Activated T-cell treated with anti-CD3 and anti-CD28 coated beads, Interleukin-2, amount 50 U/mL, for 72 hours (primary cell): ENCODE measurements around the gene SLC44A1. TPM values are rescaled to one million over a fixed set of nuclear protein-coding genes. Genes with fewer than 3 reads are reported as not detected.
A peak's percentile ranks its signal among the peaks of the same experiment; 100 is the strongest.

ENCODE experiments used
- ATAC-seq, 2 donors: fragments of 150-1000 bp; cut with Tn5 transposase; replicated peaks in 1 of 2; 2 replicates each; pipeline ENCODE4 v1.10.0; 2021; ENCODE audit warnings: moderate library complexity in 2 of 2, mild to moderate bottlenecking in 1 of 2
- DNase-seq, 2 donors: peaks; one replicate each; pipeline ENCODE4 v3.0.0; 2021 to 2022; ENCODE audit warnings: mixed read lengths in 1 of 2
- H3K27ac Mint-ChIP-seq: one replicate; pipeline ENCODE4 v1.8.0; 2022; ENCODE audit warnings: mild to moderate bottlenecking, moderate library complexity, mixed read lengths
- H3K27me3 Mint-ChIP-seq: one replicate; pipeline ENCODE4 v1.8.0; 2022; ENCODE audit warnings: low read depth, mixed read lengths
- H3K36me3 Mint-ChIP-seq, 2 donors: one replicate each; pipeline ENCODE4 v1.8.0; 2022; ENCODE audit warnings: mixed read lengths in 2 of 2, mild to moderate bottlenecking in 1 of 2; ENCODE audit not compliant: insufficient read depth in 2 of 2
- H3K4me1 Mint-ChIP-seq: one replicate; pipeline ENCODE4 v1.8.0; 2022; ENCODE audit warnings: low read depth, mixed read lengths
- H3K4me3 Mint-ChIP-seq, 2 donors: one replicate each; pipeline ENCODE4 v1.8.0; 2022; ENCODE audit warnings: mild to moderate bottlenecking in 2 of 2, mixed read lengths in 2 of 2, moderate library complexity in 2 of 2
- H3K9me3 Mint-ChIP-seq, 2 donors: one replicate each; pipeline ENCODE4 v1.8.0; 2022; ENCODE audit warnings: mixed read lengths in 2 of 2
- total RNA-seq, 2 donors: library from RNA; stranded (reverse); gene quantifications; one replicate each; pipeline ENCODE4 v1.2.3, GENCODE V29; 2022

The SLC44A1 gene
- total RNA-seq, 2 donors from 2014 or later, result 10.0 to 11.8 TPM

GRCh38 chr9:105435453-105435852 lies 191.0 kb downstream of the SLC44A1 start:
- Mint-ChIP-seq H3K9me3 (peaks cover 3% of the 10 kb centered on the region in 2 donors), H3K27me3 (no peaks in the 10 kb centered on the region), H3K27ac (no peak overlapping the region), H3K4me3 (no peak overlapping the region), H3K36me3 (no peaks in the 10 kb centered on the region), H3K4me1 (no peaks in the 10 kb centered on the region)
- ATAC-seq (no peak), DNase-seq (no peak)

GRCh38 chr9:105436783-105437182 lies 192.3 kb downstream of the SLC44A1 start:
- DNase-seq, result no peak
- Mint-ChIP-seq H3K27ac (no peak overlapping the region), H3K36me3 (no peaks in the 10 kb centered on the region), H3K9me3 (peaks cover 3% of the 10 kb centered on the region in 2 donors), H3K4me1 (no peaks in the 10 kb centered on the region), H3K4me3 (no peak overlapping the region), H3K27me3 (no peaks in the 10 kb centered on the region)
- ATAC-seq, result no peak

- Mint-ChIP-seq H3K4me1 (no peaks in the 10 kb centered on the region), H3K27me3 (no peaks in the 10 kb centered on the region), H3K9me3 (peaks cover 3% of the 10 kb centered on the region in 2 donors), H3K27ac (no peak overlapping the region), H3K36me3 (no peaks in the 10 kb centered on the region), H3K4me3 (no peak overlapping the region)
- DNase-seq, result no peak
- peak; percentile 11 to 75 for ATAC-seq
Observed at GRCh38 chr9:105437704-105438103, 193.3 kb downstream of the SLC44A1 start.

GRCh38 chr9:105438141-105438806 lies 193.8 kb downstream of the SLC44A1 start:
- H3K9me3 Mint-ChIP-seq, result peaks cover 3% of the 10 kb centered on the region in 2 donors
- no peaks in the 10 kb centered on the region for H3K36me3 Mint-ChIP-seq
- ATAC-seq (no peak), DNase-seq (no peak)
- no peak overlapping the region for H3K27ac Mint-ChIP-seq
- H3K4me3 Mint-ChIP-seq, result no peak overlapping the region
- no peaks in the 10 kb centered on the region for H3K27me3 Mint-ChIP-seq
- H3K4me1 Mint-ChIP-seq, result no peaks in the 10 kb centered on the region

GRCh38 chr9:105439428-105439827 lies 195.0 kb downstream of the SLC44A1 start:
- H3K4me1 Mint-ChIP-seq, result no peaks in the 10 kb centered on the region
- no peak for ATAC-seq
- H3K27me3 Mint-ChIP-seq, result no peaks in the 10 kb centered on the region
- no peak overlapping the region for H3K27ac Mint-ChIP-seq
- no peaks in the 10 kb centered on the region for H3K36me3 Mint-ChIP-seq
- no peak for DNase-seq
- peaks cover 3% of the 10 kb centered on the region in 2 donors for H3K9me3 Mint-ChIP-seq
- no peak overlapping the region for H3K4me3 Mint-ChIP-seq

GRCh38 chr9:105441616-105442160 lies 197.2 kb downstream of the SLC44A1 start:
- Mint-ChIP-seq H3K9me3 (no peaks in the 10 kb centered on the region), H3K27ac (no peak overlapping the region), H3K4me1 (no peaks in the 10 kb centered on the region), H3K4me3 (no peak overlapping the region), H3K27me3 (no peaks in the 10 kb centered on the region), H3K36me3 (no peaks in the 10 kb centered on the region)
- ATAC-seq (no peak), DNase-seq (no peak)

- peaks cover 5% of the 10 kb centered on the region for H3K4me1 Mint-ChIP-seq
- no peak overlapping the region for H3K4me3 Mint-ChIP-seq
Observed at GRCh38 chr9:105443121-105443520, 198.7 kb downstream of the SLC44A1 start.

GRCh38 chr9:105444130-105444529 lies 199.7 kb downstream of the SLC44A1 start:
- DNase-seq (no peak), ATAC-seq (no peak)
- Mint-ChIP-seq H3K9me3 (no peaks in the 10 kb centered on the region), H3K36me3 (no peaks in the 10 kb centered on the region), H3K27ac (no peak overlapping the region), H3K27me3 (peaks cover 7% of the 10 kb centered on the region), H3K4me1 (peaks cover 12% of the 10 kb centered on the region), H3K4me3 (no peak overlapping the region)

More at GRCh38 chr9:105443121-105443520, 198.7 kb downstream of the SLC44A1 start:
- Mint-ChIP-seq H3K27ac (no peak overlapping the region), H3K9me3 (no peaks in the 10 kb centered on the region), H3K27me3 (no peaks in the 10 kb centered on the region), H3K36me3 (no peaks in the 10 kb centered on the region)
- no peak for DNase-seq
- ATAC-seq, result no peak

- Mint-ChIP-seq H3K27ac (no peak overlapping the region), H3K36me3 (no peaks in the 10 kb centered on the region), H3K4me3 (no peak overlapping the region), H3K9me3 (no peaks in the 10 kb centered on the region), H3K27me3 (peaks cover 10% of the 10 kb centered on the region), H3K4me1 (peaks cover 14% of the 10 kb centered on the region)
- ATAC-seq (no peak), DNase-seq (no peak)
Observed at GRCh38 chr9:105445203-105445881, 200.9 kb downstream of the SLC44A1 start.

GRCh38 chr9:105447386-105447813 lies 202.9 kb downstream of the SLC44A1 start:
- Mint-ChIP-seq H3K27me3 (peaks cover 10% of the 10 kb centered on the region), H3K36me3 (no peaks in the 10 kb centered on the region), H3K9me3 (no peaks in the 10 kb centered on the region), H3K4me3 (peak overlapping the region; percentile 90 to 92), H3K27ac (no peak overlapping the region), H3K4me1 (peaks cover 14% of the 10 kb centered on the region)
- ATAC-seq, result no peak
- DNase-seq, result no peak

- Mint-ChIP-seq H3K27ac (no peak within 1 kb of the TSS), H3K4me1 (peaks cover 14% of the 10 kb centered on the region), H3K27me3 (peaks cover 10% of the 10 kb centered on the region), H3K9me3 (no peaks in the 10 kb centered on the region), H3K36me3 (no peaks in the 10 kb centered on the region), H3K4me3 (peak within 1 kb of the TSS; percentile 90 to 92)
- DNase-seq (peak; percentile 85 to 87), ATAC-seq (peak; percentile 94 to 95)
Observed at GRCh38 chr9:105447814-105448812, 203.7 kb downstream of the SLC44A1 start, which contains the start of gene FSD1L. Gene FSD1L (plus strand): TSS chr9:105448034. CDS start chr9:105448221, 187 bp downstream.

GRCh38 chr9:105449081-105449480 lies 204.6 kb downstream of the SLC44A1 start:
- Mint-ChIP-seq H3K4me1 (peaks cover 14% of the 10 kb centered on the region), H3K27me3 (peaks cover 10% of the 10 kb centered on the region), H3K4me3 (peak overlapping the region; percentile 81 to 90), H3K36me3 (no peaks in the 10 kb centered on the region), H3K9me3 (no peaks in the 10 kb centered on the region), H3K27ac (no peak overlapping the region)
- ATAC-seq (no peak), DNase-seq (no peak)
